PC-9 (cell line): ENCODE data around the gene ANAPC5.

ENCODE experiments used
- EZH2 ChIP-seq: fragments of 200-600 bp; sonication (generic); IDR thresholded peaks from 2 replicates; pipeline ENCODE4 v1.8.0; 2017; ENCODE audit warnings: antibody characterized with exemption, low read depth
- TF ChIP-seq, protein P1 (sequence below): fragments of 200-600 bp; sonication (generic); conservative IDR thresholded peaks from 2 replicates; pipeline ENCODE4 v1.6.1; 2017; ENCODE audit warnings: mixed run types, antibody characterized with exemption, mild to moderate bottlenecking, moderate library complexity

GRCh38 chr12:121287267-121287954 lies 64.8 kb downstream of the ANAPC5 start:
- TF ChIP-seq, protein P1, sequence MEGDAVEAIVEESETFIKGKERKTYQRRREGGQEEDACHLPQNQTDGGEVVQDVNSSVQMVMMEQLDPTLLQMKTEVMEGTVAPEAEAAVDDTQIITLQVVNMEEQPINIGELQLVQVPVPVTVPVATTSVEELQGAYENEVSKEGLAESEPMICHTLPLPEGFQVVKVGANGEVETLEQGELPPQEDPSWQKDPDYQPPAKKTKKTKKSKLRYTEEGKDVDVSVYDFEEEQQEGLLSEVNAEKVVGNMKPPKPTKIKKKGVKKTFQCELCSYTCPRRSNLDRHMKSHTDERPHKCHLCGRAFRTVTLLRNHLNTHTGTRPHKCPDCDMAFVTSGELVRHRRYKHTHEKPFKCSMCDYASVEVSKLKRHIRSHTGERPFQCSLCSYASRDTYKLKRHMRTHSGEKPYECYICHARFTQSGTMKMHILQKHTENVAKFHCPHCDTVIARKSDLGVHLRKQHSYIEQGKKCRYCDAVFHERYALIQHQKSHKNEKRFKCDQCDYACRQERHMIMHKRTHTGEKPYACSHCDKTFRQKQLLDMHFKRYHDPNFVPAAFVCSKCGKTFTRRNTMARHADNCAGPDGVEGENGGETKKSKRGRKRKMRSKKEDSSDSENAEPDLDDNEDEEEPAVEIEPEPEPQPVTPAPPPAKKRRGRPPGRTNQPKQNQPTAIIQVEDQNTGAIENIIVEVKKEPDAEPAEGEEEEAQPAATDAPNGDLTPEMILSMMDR: no peak
- TF ChIP-seq EZH2: no peak
